AG04450 (cell line): ENCODE measurements around the gene TBX1. TPM values are rescaled to one million over a fixed set of nuclear protein-coding genes. Genes with fewer than 3 reads are reported as not detected.

Source experiments
- CTCF ChIA-PET: fragments of 300-600, 350-600 bp; formaldehyde crosslinking; extraction: SDS; loops from one replicate; lab custom pipeline; 2022; ENCODE audit warnings: antibody characterized with exemption, inconsistent platforms; lab: Charles Lee
- POLR2A ChIA-PET: fragments of 350-600 bp; formaldehyde crosslinking; extraction: SDS; loops from one replicate; lab custom pipeline; 2021; ENCODE audit warnings: antibody characterized with exemption, inconsistent platforms; lab: Yijun Ruan, JAX
- DNase-seq: peaks from one replicate; pipeline ENCODE4 v3.0.0-alpha.2; 2011; ENCODE audit warnings: low read depth, low spot score
- H3K27ac ChIP-seq: one replicate; pipeline ENCODE4 v1.5.1; 2012; ENCODE audit warnings: low read depth, low read length, control low read depth
- H3K27me3 ChIP-seq: one replicate; pipeline ENCODE4 v1.6.0; 2012; ENCODE audit warnings: low read length; ENCODE audit not compliant: control insufficient read depth, insufficient read depth
- H3K4me3 ChIP-seq: 2 replicates; pipeline ENCODE4 v1.5.1; 2011; ENCODE audit warnings: mild to moderate bottlenecking, low read depth, low read length, control low read depth
- H3K9me3 ChIP-seq: 2 replicates; pipeline ENCODE4 v1.5.1; 2012; ENCODE audit warnings: low read length; ENCODE audit not compliant: control insufficient read depth, insufficient read depth
- CTCF ChIP-seq: IDR thresholded peaks from 2 replicates; pipeline ENCODE4 v1.5.1; 2011; ENCODE audit warnings: low read depth, low read length, control low read depth, inconsistent platforms
- polyA plus RNA-seq: library from polyadenylated mRNA; depleted of rRNA; stranded (reverse); fragments of >200 nt; gene quantifications from 2 replicates; pipeline ENCODE4 v1.2.3, GENCODE V29; 2011

The TBX1 gene
- polyA plus RNA-seq, 1 experiment = not detected

- TF ChIP-seq CTCF = no peak
- no peak overlapping the region for H3K27ac ChIP-seq
- ChIA-PET CTCF (interaction anchor here (1.5 kb wide), 1 partner anchor 8 kb away, joined by 3 read pairs; no protein-coding TSS in a partner anchor), POLR2A (no interaction called here)
- no peaks in the 10 kb centered on the region; the same call in 1 of the 2 replicates for H3K9me3 ChIP-seq
- H3K27me3 ChIP-seq = peaks cover 5% of the 10 kb centered on the region
- no peak overlapping the region for H3K4me3 ChIP-seq
- DNase-seq = no peak
These were observed 21.7 kb upstream of the TBX1 start for GRCh38 chr22:19738664-19739447.

- ChIA-PET CTCF (interaction anchor here (1.5 kb wide), 1 partner anchor 9 kb away, joined by 3 read pairs; no protein-coding TSS in a partner anchor), POLR2A (no interaction called here)
- H3K4me3 ChIP-seq = no peak overlapping the region
- H3K9me3 ChIP-seq = no peaks in the 10 kb centered on the region; the same call in 1 of the 2 replicates
- no peak for DNase-seq
- no peak for TF ChIP-seq CTCF
- H3K27ac ChIP-seq = no peak overlapping the region
- peaks cover 5% of the 10 kb centered on the region for H3K27me3 ChIP-seq
These were observed 21.1 kb upstream of the TBX1 start for GRCh38 chr22:19739448-19739895.

GRCh38 chr22:19739911-19740449 is 20.6 kb upstream of the TBX1 start:
- DNase-seq = no peak
- no peak overlapping the region for H3K27ac ChIP-seq
- ChIA-PET CTCF (interaction anchor here (1.5 kb wide), 1 partner anchor 10 kb away, joined by 3 read pairs; no protein-coding TSS in a partner anchor), POLR2A (no interaction called here)
- no peaks in the 10 kb centered on the region; the same call in 1 of the 2 replicates for H3K9me3 ChIP-seq
- peaks cover 5% of the 10 kb centered on the region for H3K27me3 ChIP-seq
- TF ChIP-seq CTCF = no peak
- H3K4me3 ChIP-seq = no peak overlapping the region

- ChIA-PET POLR2A (no interaction called here), CTCF (no interaction called here)
These were observed 20.0 kb upstream of the TBX1 start for GRCh38 chr22:19740586-19740985.

More at GRCh38 chr22:19740586-19740985, 20.0 kb upstream of the TBX1 start:
- Histone ChIP-seq H3K4me3 (no peak overlapping the region), H3K9me3 (no peaks in the 10 kb centered on the region; the same call in 1 of the 2 replicates), H3K27me3 (peaks cover 5% of the 10 kb centered on the region), H3K27ac (no peak overlapping the region)
- no peak for DNase-seq
- TF ChIP-seq CTCF = no peak
